HFF-Myc (cell line): ENCODE results near the gene CENPP.

ENCODE experiments used
- DNase-seq: peaks from one replicate; pipeline ENCODE4 v3.0.0-alpha.2; 2011; ENCODE audit warnings: low read depth; ENCODE audit errors: extremely low read depth
- H3K4me3 ChIP-seq: replicated peaks from 2 replicates; pipeline ENCODE4 v1.5.1; 2011; ENCODE audit warnings: low read depth, mild to moderate bottlenecking, control low read depth, low read length
- TF ChIP-seq, protein P1 (sequence below): IDR thresholded peaks from 2 replicates; pipeline ENCODE4 v1.5.1; 2012; ENCODE audit warnings: mild to moderate bottlenecking, low read depth, low read length, control low read depth; ENCODE audit errors: missing control alignments

Gene CENPP

DNA sequence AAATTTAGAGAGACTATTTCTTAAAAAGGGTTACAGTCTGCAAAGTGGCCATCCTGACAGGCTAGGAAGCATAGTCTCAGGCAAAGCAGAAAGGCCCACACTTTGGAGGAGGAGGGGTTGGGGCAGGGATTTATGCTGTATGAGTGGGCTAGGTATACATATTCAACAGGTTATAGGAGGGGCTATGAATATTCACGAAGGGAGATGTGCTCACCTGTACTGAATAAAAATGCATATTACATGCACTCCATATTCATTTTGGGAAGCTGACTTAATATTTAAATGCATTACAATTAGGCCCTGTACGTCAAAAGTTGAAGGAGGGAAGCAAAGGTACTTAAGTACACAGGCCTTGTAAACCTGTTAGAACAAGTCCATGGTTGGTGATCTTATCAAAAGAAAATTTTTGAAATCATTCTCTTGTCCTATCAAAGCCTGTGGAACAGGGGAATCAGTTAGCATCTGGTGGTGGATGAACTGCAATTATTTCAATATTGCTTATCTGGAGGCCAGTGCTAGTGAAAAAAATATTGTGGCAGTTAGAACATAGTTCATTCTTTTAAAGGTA lies 1.6 kb downstream of the CENPP start:
- H3K4me3 ChIP-seq, result peak overlapping the region; percentile 93
- DNase-seq, result no peak
- TF ChIP-seq, protein P1, sequence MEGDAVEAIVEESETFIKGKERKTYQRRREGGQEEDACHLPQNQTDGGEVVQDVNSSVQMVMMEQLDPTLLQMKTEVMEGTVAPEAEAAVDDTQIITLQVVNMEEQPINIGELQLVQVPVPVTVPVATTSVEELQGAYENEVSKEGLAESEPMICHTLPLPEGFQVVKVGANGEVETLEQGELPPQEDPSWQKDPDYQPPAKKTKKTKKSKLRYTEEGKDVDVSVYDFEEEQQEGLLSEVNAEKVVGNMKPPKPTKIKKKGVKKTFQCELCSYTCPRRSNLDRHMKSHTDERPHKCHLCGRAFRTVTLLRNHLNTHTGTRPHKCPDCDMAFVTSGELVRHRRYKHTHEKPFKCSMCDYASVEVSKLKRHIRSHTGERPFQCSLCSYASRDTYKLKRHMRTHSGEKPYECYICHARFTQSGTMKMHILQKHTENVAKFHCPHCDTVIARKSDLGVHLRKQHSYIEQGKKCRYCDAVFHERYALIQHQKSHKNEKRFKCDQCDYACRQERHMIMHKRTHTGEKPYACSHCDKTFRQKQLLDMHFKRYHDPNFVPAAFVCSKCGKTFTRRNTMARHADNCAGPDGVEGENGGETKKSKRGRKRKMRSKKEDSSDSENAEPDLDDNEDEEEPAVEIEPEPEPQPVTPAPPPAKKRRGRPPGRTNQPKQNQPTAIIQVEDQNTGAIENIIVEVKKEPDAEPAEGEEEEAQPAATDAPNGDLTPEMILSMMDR, result no peak

GRCh38 chr9:92328225-92328624 lies 2.5 kb downstream of the CENPP start:
- TF ChIP-seq, protein P1, result peak; percentile 49
- H3K4me3 ChIP-seq, result no peak overlapping the region
- peak; percentile 46 for DNase-seq

DNA sequence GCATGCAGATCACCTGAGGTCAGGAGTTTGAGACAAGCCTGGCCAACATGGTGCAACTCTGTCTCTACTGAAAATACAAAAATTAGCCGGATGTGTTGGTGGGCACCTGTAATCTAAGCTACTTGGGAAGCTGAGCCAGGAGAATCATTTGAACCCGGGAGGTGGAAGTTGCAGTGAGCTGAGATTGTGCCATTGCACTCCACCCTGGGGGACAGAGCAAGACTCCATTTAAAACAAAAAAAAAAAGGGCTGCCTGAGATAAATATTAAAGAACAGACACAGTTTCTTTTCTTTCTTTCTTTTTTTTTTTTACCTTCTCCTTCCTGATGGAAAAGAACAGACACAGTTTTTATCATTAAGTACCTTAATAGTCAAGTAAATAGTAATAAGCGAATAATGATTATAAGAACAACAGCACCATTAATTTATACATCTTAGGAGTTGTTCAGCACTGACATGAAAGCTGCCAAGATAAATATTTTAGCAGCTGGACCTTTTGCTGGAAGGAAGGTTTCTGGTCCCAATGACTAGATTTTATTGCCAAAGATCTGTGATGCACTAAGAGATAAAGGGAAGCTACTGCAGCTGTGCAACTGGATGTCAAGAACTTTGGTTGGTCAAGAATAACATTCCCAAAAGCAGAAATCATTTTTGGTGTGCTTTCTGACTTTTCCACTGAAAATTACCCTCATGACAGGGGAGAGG lies 7.0 kb downstream of the CENPP start:
- H3K4me3 ChIP-seq, result no peak overlapping the region
- no peak for DNase-seq
- TF ChIP-seq, protein P1, result no peak

- DNase-seq, result no peak
- no peak overlapping the region for H3K4me3 ChIP-seq
- TF ChIP-seq, protein P1, result no peak
Observed at GRCh38 chr9:92333282-92333634, 7.5 kb downstream of the CENPP start.

- TF ChIP-seq, protein P1, result no peak
- H3K4me3 ChIP-seq, result no peak overlapping the region
- no peak for DNase-seq
Observed at GRCh38 chr9:92341578-92341977, 15.8 kb downstream of the CENPP start.

DNA sequence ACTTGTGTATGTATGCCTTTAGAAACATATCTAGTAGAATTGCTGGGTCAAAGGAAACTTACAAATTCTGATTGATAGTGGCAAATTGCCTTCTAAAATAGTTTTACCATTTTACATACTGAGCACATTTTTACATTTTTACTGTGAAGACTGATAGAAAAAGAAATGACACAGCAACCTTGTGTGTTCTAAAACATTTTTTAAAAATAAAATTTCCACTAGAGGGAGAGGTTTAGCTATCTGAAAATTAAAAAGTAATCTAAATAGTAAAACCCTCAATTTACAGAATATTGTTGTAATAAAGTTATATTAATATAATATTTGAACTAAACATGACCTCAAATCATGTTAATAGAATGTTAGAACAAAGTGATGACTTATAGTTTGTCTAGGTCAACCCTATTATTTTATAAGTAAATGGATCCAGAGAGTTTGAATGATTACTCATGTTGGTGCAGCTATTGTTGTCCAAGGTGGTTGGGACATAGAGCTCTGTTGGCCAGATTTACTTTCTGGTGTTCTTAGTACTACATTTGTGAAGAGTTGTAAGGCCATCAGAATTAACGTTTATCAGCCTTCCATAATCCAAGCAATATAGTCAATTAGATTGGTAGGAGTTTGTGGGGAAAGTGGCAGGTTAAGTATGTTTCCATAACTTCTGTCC lies 17.2 kb downstream of the CENPP start:
- TF ChIP-seq, protein P1, result no peak
- H3K4me3 ChIP-seq, result no peak overlapping the region
- DNase-seq, result no peak
